Measurements from ENCODE around the gene TSPAN4.

Gene TSPAN4

DNA sequence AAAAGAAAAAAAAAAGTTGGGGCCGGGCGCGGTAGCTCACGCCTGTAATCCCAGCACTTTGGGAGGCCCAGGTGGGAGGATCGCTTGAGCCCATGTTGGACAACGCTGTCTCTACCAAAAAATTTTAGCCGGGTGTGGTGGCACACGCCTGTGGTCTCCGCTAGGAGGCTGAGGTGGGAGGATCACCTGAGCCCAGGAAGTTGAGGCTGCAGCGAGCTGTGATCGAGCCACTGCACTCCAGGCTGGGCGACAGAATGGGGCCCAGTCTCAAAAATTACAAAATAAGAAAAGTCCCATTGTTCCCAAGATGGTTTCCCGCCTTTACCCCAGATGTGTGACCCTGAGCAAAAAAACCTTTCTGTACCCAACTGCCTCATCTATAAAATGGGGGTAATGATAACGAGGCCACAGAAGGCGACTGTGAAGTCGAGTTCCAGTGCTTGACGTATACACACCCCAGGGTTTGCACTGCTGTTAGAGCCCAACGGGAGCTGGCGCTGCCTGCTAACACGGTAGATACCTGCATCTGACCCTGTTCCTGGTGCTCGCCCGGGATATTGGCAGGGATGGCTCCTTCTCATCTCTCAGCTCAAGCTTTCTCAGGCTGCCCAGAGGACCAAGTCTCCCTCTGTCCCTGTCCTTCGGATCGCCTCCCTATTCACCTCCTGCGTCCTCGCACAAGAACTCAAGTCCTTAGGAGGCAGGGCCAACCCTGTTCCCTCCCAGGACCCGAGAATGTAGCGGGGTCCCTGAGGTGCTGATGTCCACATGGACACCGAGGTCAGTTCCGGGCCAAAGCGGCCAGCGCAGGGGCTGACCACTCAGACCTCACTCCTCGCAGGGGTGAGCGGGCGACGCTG, 34.0 kb upstream of the TSPAN4 start:
- DNase-seq: no peak

DNA sequence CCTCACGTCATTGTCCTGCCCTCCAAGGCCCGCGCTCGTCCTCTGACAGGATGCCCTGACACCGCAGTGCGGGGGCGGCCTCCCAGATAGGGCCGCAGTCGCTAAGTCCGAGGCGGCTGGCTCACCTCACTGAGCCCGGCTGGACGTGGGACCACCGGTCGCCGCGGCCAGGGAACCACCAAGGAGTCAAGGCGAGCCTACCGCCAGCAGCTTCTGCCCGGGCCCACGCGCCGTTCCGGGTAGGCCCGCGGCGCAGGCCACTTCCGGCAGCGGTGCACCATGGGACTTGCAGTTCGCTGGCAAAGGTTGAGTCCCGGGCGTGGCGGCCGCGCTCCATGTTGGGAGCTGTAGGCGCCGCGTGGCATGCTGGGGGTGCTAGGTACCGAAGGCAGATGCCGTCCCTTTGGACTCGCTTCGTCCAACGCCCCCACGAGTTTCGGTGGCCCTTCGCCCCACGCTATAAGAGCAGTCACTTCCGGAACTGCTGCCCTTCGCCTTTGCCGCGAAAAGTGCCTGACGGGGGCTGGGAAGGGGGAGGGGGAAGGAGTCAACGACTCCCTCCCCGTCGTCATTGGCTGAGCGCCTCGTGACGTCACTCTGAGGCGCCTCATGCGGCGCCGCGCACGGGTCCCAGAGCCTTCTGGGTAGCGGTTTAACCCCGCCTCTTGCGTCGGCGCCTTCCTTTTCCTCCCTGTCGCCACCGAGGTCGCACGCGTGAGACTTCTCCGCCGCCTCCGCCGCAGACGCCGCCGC, 33.2 kb upstream of the TSPAN4 start, which contains the start of gene RPLP2:
TSS of gene RPLP2 (plus strand) at position 681 of the 753 bp plus-strand sequence. CDS start 268 bp downstream, outside the sequence.
- peak; percentile 98 for DNase-seq

DNA sequence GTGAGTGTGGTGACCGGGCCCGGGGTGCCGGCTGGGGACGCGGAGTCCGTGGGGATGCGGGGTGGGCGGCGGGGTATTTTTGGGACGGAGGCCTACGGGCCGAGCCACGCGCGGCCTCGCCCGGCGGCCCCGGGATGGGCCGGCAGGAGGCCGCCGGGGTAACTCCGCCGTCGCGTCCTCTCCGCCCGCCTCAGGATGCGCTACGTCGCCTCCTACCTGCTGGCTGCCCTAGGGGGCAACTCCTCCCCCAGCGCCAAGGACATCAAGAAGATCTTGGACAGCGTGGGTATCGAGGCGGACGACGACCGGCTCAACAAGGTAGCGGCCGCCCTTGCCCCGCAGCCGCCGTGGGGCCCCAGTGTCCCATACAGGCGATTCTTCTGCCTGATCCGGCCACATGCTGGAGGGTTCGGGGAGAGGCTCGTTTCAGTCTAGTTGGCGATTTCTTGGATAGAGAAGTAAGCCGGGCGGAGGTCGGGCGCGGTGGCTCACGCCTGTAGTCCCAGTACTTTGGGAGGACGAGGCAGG, 32.5 kb upstream of the TSPAN4 start:
- no peak for DNase-seq

DNA sequence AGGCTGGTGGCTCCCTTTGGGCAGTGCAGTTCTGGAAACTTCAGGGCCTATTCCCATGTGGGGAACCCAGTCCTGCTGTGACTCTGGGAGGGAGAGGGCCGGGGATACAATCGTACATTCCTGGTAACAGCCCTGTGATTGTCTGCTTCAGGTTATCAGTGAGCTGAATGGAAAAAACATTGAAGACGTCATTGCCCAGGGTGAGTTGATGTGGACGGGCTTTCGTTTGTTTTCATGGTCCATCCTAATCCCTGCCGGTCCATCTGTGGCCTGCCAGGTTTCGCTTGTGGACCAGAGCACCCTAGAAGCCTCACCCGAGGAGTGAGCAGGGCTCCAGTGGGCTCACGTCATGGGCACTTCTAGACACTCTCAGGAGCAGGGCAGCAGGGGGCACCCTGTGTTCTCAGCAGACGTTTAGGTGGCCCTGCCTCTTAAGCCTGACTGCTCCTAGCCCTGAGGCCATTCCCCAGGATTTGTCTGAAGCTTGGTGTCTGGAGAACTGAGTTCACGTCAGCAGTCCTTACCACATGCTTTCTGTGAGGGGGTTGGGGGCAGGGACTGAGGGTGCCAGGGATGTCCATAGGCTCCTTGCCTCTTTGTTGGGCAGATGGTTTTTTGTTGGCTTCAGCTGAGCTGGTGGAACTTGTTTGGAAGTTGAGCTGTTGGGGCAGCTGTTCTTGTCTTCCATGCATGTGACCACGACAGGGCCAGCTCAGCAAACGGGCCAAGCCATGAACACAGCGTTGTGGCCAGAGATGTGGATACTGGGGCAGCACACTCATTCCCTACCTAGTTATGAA, 31.0 kb upstream of the TSPAN4 start:
- DNase-seq: no peak

DNA sequence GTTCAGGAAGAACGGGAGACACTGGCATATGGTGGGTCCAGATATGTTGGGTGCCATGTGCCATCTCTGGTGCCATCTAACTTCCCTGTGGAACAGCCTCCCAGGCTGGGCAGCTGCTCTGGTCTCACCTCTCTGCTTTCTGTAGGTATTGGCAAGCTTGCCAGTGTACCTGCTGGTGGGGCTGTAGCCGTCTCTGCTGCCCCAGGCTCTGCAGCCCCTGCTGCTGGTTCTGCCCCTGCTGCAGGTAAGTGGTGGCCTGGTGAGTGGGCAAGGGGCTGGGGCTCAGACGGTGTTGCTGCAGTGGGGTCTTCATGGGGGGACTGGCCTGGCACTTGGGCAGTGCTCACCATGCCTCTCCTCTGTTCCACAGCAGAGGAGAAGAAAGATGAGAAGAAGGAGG, 30.3 kb upstream of the TSPAN4 start:
- no peak for DNase-seq

DNA sequence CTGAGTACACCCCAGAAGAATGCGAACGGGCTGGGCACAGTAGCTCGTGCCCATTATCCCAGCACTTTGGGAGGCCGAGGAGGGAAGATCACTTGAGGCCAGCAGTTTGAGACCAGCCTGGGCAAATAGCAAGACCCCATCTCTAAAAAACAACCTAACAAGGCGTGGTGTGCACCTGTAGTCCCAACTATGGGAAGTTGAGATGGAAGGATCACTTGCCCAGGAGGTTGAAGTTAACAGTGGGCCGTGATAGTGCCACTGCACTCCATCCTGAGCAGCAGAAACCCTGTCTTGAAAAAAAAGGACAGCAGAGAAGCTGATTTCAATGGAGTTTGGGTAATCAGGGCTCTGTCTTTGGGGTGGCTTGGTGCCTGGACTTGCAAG, 29.6 kb upstream of the TSPAN4 start:
- no peak for DNase-seq

DNA sequence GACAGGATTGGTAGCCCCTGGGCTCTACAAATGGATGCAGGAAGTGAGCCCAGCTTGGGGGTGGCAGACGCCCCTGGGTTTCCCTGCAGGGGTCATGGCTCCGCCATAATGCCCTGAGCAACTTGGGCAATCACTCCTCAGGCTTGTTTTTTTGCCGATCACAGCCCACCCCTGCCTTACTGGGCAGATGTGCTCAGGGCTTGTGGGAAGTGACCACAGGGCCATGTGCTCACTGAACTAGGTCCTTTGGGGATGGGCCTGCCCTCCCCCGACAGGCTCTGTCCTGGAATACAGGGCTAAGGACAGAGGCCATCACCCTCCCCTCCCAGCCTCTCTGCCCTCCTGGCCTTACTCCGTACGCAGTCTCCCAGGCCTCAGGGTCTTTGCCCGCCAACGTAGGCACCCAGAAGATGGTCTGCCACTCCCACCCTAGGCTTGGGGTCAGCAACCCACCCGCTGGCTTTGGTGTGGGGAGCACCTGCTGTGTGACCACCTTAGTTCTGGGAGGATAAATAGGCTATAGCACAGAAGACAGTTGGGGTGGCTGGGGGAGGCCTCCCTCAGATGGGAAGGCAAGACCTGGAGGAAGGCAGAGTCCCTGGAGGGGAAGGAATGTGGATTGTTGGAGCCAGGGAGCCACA, 29.1 kb upstream of the TSPAN4 start:
- no peak for DNase-seq

DNA sequence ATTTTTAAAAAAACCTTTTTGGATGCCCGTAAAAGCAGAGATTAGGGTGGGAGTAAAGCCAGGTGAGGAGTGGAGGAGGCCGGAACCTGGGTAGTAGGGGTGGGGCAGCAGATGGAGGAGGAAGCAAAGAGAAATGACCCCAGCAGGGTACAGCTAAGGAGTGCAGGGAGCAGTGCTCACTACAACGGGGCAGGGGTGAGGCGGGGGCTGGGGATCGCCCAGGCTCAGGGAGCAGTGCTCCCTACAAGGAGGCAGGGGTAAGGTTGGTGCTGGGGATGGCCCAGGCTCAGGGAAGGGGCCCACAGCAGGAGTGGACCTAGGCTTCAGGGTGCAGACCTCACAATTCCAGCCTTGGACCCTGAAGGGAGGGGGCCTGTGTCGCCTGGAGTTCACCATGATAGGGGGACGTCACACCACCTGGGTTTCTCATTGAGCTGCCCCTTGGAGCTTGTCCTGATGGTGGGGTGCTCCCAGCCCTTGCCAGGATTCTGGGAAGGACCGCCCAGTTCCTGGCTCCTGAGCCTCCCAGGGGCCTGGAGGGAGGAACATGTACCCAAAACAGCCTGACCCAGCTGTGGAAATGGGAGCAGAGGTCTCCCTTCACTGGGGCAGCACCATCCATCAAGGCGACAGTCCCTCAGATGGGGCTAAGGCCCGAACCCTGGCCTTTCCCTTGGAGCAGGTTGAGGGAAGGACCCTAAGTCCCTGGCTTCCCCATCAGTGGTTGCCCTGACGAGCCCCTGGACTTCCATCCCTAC, 26.8 kb upstream of the TSPAN4 start:
- DNase-seq: no peak

DNA sequence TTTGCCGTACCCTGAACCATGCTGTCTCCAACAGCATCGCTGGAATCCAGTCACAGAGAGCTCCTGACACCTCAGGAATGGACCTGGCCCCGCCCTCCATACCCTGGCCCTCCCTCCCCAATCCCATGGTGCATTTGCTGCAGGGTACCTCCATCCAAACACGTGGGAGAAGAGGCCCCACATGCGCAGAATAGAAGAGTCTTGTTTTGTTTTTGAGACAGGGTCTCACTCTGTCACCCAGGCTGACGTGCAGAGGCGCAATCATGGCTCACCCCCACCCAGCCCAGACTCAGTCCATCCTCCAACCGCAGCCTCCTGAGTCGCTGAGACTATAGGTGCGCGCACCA, 26.2 kb upstream of the TSPAN4 start:
- DNase-seq: no peak

DNA sequence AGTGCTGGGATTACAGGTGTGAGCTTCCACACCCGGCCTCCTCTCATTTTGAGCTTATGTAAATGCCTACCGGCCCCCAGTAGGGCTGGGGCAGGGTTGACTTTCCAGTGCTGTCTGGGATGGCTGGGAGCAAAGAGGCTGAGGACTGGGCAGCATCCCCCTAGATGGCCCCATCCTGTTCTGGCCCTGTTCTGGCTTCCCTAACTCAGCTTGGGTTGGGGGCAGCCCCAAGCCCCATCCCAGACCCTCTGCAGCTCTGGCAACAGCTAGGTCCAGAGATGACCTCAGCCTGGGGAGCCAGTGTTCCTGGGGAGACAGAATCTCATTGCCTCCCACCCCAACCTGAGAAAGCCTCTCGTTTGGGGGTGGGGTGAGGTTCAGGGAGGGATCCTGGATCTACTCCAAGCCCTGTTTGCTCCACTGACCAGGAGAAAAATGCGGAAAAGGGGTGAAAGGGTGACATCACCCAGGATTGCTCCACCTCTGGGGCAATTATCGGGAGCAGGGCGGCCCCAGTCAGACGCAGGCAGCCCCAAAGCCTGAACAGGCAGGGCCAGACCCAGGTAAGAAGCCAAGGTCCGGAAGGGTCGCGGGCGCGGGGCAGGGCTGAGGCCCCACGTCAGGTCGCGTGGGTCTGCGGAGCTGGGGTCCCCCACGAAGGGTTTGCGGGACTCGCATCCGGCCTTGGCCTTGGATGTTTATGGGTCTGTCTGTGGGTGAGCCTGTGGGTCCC, 24.1 kb upstream of the TSPAN4 start, which contains the start of gene PNPLA2:
TSS of gene PNPLA2 (plus strand) at position 519 of the 733 bp plus-strand sequence. CDS start 805 bp downstream, outside the sequence.
- no peak for DNase-seq

DNA sequence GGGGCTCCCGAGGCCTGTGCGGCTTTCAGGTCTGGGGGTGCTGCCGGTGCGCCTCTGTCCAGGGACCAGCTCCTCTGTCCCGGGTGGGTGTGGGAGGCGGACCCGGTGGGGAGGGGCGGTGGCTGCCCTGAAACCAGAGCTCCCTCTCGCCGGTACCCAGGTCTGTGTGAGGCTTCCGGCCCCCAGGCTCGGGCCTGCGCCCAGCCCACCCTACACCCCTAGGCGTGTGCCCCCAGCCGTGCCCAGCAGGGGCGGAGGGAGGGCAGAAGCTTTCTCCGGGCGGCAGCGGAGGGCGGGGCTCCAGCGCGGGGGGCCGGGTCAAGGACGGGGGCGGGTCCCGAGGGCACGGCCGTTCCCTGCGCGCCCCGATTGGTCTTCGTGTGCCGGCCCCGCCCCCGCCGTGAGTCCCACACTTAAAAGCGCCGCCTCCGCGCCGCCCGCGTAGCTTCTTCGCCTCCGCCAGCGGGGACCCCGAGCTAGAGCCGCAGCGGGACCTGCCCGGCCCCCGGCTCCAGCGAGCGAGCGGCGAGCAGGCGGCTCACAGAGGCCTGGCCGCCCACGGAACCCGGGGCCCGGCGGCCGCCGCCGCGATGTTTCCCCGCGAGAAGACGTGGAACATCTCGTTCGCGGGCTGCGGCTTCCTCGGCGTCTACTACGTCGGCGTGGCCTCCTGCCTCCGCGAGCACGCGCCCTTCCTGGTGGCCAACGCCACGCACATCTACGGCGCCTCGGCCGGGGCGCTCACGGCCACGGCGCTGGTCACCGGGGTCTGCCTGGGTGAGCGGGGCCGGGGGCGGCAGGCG, 23.3 kb upstream of the TSPAN4 start:
- DNase-seq: peak; percentile 90

DNA sequence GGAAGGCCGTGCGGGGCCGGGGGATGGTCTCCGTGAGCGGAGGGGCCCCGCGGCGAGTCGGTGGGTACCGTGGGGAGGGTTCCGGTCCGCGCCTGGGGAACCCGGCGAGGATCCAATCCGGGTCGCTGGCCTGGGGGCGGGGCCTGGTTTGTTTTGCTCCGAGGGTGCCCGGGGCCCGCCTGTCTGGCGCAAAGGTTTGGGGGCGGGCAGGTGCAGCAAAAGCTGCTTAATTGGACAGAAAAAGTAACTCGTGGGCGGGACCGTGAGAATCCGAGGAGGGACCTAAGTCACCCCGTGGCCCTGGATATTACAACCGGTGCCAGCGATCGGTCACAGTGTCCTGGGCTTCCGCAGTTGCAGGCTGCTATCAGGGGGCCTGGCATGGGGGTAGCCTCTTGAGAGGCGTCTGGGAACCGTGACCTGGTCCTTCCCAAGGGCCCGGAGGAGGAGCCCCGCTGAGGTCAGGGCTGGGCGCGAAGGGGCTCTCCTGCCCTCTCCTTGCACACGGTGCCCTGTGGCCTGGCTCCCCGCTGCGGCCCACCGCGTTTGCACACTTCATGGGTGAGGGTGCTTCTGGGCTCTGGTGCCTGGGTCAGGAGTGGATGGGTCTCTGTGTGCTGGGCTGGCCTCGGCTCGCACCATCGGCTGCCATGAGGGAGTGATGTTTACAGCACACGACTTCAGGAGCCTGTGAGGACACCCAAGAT, 22.6 kb upstream of the TSPAN4 start:
- DNase-seq: peak; percentile 95

DNA sequence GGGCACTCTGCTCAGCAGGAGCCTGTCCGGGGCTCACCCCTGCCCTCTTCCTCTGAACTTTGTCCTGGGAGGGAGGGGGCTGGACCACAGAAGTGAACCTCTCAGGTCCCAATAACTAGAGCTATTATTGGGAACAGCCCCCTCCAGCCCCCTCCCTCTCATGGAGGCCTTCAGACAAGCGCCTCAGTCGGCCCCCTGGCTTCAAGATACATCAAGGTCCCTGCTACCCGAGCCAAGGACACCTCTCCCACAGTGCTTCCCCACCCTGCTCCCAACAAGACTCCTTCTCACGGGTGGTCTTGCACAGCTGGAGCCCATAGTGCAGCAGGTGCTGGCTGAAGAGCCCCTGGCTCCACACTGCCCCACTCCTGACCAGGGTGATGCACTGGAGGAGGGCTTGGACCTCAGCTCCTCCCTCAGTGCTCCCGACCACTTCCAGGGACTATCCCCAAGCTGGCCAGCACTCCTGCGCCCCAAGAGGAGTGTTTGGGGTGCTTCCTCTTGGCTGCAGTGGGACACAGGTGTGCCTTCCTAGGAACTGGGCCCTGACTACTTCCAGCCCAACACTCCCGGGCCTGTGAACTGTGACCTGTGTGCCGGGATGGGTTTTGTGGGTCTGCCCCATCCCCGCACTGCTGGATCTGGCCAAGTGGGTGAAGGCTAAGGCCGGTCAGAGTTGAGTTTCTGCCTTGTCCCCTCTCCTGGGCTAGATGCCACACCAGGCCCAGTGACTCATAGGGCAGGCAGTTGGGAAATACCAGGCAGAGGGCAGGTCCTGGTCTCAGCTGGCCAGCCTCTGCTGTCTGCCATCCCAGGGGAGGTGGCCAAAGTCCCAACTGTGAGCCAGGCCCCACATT, 21.8 kb upstream of the TSPAN4 start:
- no peak for DNase-seq

DNA sequence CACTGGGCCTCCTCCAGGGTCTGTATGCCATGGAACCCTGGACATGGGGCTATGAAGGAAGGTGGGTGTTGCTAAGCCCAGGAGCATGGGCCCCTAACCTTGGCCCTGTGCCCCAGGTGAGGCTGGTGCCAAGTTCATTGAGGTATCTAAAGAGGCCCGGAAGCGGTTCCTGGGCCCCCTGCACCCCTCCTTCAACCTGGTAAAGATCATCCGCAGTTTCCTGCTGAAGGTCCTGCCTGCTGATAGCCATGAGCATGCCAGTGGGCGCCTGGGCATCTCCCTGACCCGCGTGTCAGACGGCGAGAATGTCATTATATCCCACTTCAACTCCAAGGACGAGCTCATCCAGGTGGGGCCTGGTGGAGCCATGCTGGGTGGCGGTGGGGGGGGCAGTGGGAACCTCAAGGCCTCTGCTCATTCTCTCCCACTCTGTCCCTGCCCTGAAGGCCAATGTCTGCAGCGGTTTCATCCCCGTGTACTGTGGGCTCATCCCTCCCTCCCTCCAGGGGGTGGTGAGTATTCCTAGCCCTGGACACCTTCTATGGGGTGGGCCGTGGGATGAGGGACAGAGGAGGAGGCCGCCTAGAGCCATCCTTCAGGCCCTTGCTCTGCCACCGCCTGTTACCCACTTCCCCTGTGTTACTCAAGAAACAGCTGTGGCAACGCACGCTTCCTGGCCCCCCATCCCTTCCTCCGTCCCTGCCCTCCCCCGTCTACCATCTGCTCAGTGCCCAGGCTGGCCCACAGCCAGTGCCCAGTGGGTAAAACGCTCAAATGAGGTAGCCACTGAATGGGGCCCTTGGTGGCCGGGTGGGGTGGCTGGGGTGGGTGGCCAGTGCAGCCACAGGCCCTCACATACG, 20.9 kb upstream of the TSPAN4 start:
- no peak for DNase-seq

DNA sequence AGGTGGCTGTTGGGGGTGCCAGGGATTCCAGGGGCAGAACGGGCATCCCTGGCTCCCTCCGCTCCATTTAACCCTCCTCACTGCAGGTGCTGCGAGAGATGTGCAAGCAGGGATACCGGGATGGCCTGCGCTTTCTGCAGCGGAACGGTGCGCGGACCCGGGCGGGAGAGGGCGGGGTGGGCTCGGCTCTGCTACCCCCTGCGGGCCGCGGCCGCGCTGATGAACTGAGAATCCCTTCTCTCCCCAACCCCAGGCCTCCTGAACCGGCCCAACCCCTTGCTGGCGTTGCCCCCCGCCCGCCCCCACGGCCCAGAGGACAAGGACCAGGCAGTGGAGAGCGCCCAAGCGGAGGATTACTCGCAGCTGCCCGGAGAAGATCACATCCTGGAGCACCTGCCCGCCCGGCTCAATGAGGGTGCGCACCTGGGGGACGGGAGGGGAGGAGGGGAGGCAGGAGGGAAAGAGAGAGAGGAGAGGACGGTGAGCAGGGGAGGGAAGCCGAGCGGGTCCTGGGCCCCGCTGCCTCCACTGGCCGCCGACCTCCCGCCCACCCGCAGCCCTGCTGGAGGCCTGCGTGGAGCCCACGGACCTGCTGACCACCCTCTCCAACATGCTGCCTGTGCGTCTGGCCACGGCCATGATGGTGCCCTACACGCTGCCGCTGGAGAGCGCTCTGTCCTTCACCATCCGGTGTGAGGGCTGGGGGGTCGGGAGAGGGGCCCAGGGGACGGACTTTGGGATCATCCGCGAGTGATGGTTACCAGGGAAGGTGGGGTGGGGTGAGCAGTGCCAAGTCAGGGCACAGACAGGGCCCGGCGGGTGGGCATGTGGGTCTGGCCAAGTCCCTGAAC, 19.0 kb upstream of the TSPAN4 start:
- no peak for DNase-seq

DNA sequence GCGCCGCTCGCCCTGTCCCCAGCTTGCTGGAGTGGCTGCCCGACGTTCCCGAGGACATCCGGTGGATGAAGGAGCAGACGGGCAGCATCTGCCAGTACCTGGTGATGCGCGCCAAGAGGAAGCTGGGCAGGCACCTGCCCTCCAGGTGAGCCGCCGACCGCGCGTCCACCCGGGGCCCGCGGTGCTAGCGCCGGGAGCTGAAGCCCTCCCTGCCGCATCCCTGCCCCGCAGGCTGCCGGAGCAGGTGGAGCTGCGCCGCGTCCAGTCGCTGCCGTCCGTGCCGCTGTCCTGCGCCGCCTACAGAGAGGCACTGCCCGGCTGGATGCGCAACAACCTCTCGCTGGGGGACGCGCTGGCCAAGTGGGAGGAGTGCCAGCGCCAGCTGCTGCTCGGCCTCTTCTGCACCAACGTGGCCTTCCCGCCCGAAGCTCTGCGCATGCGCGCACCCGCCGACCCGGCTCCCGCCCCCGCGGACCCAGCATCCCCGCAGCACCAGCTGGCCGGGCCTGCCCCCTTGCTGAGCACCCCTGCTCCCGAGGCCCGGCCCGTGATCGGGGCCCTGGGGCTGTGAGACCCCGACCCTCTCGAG, 18.3 kb upstream of the TSPAN4 start:
- DNase-seq: no peak

Measured in activated naive CD4-positive, alpha-beta T cell treated with anti-CD3 and anti-CD28 coated beads, Interleukin-2, amount 50 U/mL, for 16 hours (primary cell).